Effector CD8-positive, alpha-beta T cell (primary cell): ENCODE results near the gene PMM2.
"Not testable (repeated sequence)": the region's sequence is repeated elsewhere in the genome, so short reads cannot be mapped to it uniquely, and the experiment has no call there.

Source experiments
- DNase-seq: peaks from one replicate; lab custom pipeline; 2025; lab: John Stamatoyannopoulos, UW
- total RNA-seq, 4 experiments: gene quantifications; one replicate each; lab custom pipeline; 2026; lab: John Stamatoyannopoulos, UW

The PMM2 gene
- 41.5 to 98.8 (median 58.1) reads per million in 4 experiments for total RNA-seq

GRCh38 chr16:8797364-8798173 lies at the start of gene PMM2, which contains the start of gene TMEM186:
TSS of gene PMM2 (plus strand) at chr16:8797839. CDS start at chr16:8797883, 44 bp downstream.
TSS of gene TMEM186 (minus strand) at chr16:8797639. CDS start at chr16:8797614, 25 bp downstream.
- DNase-seq, result peak; percentile 93

- DNase-seq, result not testable (repeated sequence)
Observed at GRCh38 chr16:8748944-8749343, 48.7 kb upstream of the PMM2 start.

GRCh38 chr16:8751481-8752311 lies 45.9 kb upstream of the PMM2 start:
- no peak for DNase-seq

GRCh38 chr16:8752706-8753105 lies 44.9 kb upstream of the PMM2 start:
- no peak for DNase-seq

- no peak for DNase-seq
Observed at GRCh38 chr16:8753416-8754054, 44.1 kb upstream of the PMM2 start.

DNA sequence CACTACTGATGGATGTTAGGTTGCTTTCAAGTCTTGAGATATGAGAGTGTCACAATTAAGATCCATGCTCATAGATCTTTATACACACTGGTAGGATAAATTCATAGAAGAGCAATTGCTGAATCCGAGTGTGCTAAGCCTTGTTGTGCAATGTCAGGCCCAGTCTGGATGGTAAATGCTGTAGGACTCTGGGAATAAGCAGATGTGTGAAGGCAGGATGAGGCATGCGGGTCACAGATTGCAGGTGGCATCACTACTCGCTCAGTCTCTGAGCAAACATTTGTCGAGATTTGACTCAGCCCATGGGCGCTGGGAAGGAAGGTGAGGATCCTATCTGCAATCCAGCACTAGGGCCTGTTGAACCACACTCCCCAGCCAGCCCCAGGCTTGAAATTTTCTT lies 40.9 kb upstream of the PMM2 start:
- DNase-seq, result no peak

DNA sequence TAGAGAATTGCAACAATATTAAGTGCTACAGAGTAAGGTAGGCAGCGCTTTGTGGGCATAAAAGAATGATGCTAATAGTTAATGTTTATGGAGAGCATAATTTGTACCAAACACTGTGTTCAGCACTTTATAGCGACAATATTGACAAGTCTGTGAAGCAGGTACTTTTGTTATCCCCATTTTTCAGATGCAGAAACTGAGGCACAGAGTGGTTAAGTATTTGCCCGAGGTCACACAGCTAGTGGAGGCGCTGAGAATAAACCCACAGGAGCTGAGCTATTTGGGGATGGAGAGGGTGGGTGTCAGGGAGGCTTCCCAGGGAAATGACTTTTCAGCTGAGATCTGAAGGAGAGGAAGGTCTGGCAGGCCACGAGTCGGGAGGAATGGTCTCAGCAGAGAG lies 39.6 kb upstream of the PMM2 start:
- DNase-seq, result no peak

GRCh38 chr16:8760021-8760420 lies 37.6 kb upstream of the PMM2 start:
- DNase-seq, result no peak

DNA sequence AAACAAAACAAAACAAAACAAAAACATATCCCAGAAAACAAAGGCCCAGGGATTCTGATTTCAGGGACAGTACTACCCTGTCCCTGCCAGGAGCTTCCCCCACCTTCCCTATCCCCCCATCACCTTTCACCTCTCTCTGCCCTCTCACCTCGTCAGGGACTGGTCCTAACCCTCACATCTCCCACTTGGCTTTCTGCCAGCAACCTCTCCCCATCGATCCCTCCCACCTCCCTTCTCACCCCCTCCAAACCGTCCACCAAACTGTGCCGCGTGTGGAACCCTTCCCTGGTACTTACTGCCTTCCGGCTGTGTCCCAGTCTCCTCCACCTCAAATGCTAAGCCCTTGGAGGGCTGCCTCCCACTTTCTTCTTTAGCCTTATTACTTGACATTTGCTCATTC lies 36.6 kb upstream of the PMM2 start:
- DNase-seq, result no peak

GRCh38 chr16:8762254-8762653 lies 35.4 kb upstream of the PMM2 start:
- no peak for DNase-seq

DNA sequence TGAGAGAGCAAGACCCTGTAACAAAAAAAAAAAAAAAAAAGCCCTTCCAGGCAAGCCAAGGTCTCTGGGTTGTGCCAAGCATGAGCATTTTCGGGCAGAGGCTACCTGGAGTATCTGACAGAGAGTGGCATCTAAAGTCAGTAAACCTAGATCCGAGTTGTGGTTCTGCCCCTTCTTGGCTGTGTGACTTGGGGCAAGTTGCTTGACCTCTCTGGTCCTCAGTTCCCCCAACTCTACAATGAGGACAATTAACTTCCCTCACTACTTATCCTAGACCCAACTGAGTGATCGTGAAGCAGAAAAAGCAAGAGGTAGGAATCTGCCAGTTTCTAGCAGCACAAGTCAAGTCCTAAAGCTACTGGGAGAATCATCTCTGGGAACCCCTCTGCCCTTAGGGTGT lies 34.6 kb upstream of the PMM2 start:
- no peak for DNase-seq

DNA sequence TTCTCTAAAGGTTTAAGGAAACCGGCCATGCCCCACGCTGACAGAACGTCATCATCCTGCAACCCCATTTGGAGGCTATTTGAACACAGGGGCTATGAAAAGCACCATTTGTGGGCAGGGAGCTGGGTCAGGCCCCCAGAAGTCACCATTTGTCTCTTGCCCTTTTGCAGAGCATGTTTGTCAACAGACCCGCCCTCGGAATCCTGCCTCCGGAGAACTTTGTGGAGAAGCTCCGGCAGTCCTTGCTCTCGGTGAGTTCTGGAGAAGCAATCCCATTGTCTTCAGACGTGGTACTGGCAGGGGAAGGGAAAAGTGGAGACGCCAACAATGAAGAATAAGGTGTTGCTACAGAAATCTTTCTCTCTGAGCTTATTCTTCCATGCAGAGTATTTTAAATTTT lies 33.7 kb upstream of the PMM2 start:
- DNase-seq, result no peak

- DNase-seq, result no peak
Observed at GRCh38 chr16:8764525-8765250, 33.0 kb upstream of the PMM2 start.

DNA sequence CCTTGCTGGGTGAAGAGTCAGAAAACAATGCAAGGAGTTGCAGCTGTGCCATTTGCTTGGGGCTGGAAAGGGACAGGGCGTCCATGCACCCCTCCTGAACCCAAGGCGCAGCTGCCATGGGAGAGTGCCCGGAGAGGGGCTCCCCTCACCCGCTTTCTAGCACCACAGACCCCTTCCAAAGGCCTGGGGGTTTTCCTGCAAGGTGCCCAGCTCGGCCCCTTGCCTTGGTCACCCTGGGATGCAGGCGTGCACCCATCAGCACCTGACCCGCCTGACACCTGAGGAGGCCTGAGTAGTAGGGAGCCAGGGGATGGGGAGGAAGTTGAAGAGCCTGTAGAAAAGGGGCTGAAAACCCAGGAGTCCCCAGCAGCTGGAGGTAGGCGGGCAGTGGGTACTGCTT lies 30.5 kb upstream of the PMM2 start:
- no peak for DNase-seq

DNA sequence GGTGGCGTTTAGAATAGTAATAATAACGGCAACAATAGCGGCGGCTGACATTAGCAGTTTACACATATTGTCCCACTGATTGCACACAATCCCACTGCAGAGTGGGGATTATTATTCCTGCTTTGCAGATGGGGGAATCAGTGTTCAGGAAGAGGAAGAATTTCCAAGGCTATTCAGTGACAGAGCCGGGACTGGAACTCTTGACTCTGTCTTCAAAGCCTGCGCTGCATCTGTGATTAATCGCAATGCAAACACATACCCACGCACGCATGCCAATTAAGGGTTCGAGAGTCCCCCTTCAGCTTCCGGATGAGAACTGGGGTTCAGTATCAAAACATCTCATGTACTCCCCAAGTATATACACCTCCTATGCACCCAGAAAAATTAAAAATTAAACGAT lies 29.4 kb upstream of the PMM2 start:
- no peak for DNase-seq

GRCh38 chr16:8768692-8769091 lies 28.9 kb upstream of the PMM2 start:
- no peak for DNase-seq

GRCh38 chr16:8773537-8773936 lies 24.1 kb upstream of the PMM2 start:
- DNase-seq, result no peak

DNA sequence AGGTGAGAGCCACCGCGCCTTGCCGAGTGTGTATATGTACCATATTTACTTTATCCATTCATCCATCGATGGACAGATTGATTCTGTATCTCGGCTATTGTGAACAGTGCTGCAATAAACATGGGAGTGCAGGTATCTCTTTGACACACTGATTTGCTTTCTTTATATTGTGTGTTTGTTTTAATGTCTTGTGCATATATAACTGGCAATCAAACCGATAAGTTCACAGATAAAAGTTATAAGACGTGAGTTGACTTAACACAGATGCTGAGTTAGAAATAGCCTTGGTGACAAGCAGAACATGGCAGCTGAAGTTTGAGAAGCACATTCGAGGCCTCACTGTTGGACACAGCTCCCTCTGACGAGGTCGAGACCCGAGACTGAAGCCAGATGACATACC lies 23.4 kb upstream of the PMM2 start:
- DNase-seq, result no peak

DNA sequence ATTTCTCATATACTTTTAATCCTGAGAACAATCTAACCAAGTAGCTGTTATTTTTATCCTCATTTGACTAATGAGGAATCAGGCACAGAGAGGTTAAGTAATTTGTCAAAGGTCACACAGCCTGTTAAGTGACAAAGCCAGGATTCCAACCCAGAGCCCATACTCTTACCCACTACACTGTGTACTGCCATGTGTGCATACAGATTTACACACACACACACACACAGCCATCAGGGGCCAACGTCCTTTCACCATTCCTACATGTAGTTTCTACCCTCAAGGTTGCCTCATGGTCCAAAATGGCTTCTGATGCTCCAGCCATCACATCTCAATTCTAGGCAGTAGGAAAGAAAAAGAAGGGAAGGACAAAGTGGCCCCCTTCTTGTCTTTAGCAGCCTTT lies 22.3 kb upstream of the PMM2 start:
- DNase-seq, result no peak

GRCh38 chr16:8776129-8776584 lies 21.5 kb upstream of the PMM2 start:
- DNase-seq, result no peak

DNA sequence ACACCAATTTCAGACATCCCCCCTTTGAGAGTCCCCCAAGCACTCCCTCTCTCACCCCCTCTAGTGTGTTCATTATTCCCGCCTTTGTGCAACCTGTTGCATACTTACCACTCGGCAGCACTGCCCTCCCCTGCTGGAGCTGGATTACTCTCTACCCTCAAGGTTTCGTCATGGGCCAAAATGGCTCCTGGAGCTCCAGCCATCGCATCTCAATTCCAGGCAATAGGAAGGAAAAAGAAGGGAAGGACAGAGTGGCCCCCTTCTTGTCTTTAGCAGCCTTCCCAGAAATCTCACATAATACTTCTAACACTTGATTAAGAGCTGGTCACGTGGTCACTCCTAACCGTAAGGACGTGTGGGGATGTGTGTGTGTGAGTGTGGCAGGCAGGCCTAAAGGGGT lies 20.4 kb upstream of the PMM2 start:
- DNase-seq, result no peak

GRCh38 chr16:8781797-8782196 lies 15.8 kb upstream of the PMM2 start:
- no peak for DNase-seq
